Pulmonary artery endothelial cell (primary cell): ENCODE data around the gene KANK2. TPM values are rescaled to one million over a fixed set of nuclear protein-coding genes. Genes with fewer than 3 reads are reported as not detected.
"Not testable (repeated sequence)": the region's sequence is repeated elsewhere in the genome, so short reads cannot be mapped to it uniquely, and the experiment has no call there.

Experiments used
- DNase-seq: peaks from one replicate; pipeline ENCODE4 v3.0.0-alpha.2; 2011; ENCODE audit warnings: low read depth, low spot score
- total RNA-seq: library from RNA; depleted of rRNA; stranded (reverse); fragments of >200 nt; gene quantifications from 2 replicates; pipeline ENCODE4 v1.2.3, GENCODE V29; 2014

Gene KANK2
- total RNA-seq, 1 donor from 2014 or later, result 62.8 TPM

DNA sequence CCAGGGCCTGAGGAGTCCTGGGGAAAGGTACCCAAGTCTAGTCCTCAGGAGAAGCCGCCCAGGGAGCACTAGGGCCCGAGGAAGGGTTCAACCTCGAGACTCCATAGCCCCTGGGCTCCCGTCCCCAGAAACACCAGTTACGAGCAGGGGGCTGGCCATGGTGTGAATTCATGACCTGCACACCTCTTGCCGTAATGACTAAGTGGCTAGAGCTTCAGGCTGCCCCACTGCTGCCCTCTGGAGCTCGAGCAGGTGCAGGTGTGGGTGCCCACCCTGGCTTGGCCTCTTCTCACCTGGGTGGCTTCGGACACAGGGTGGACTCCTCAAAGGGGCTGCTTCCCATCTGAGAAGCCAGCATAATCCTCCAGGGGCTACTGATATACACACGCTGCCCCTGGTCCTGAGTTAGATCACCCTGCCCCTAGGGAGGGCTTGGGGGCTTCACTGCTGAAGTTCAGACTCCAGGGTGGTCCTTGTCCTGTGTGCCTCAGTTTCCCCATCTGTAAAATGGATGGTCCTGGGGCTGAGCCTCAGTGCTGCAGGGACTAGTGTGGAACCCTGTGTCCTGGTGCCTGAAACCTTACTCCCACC lies 55.3 kb downstream of the KANK2 start:
- no peak for DNase-seq

- DNase-seq, result no peak
Observed at GRCh38 chr19:11140896-11141295, 56.4 kb downstream of the KANK2 start.

DNA sequence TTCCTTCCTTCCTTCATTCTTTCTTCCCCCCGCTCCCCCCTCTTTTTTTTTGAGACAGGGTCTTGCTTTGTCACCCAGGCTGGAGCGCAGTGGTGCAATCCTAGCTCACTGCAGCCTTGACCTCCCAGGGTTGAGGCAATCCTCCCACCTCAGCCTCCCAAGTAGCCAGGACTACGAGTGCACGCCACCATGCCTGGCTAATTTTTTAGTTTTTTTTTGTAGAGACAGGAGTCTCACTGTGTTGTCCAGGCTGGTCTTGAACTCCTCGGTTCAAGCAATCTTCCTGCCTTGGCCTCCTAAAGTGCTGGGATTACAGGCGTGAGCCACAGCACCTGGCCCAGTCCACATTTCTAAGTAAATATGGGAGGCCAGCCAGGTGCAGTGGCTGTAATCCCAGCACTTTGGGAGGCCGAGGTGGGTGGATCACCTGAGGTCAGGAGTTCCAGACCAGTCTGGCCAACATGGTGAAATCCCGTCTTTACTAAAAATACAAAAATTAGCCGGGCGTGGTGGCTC lies 57.3 kb downstream of the KANK2 start:
- not testable (repeated sequence) for DNase-seq

DNA sequence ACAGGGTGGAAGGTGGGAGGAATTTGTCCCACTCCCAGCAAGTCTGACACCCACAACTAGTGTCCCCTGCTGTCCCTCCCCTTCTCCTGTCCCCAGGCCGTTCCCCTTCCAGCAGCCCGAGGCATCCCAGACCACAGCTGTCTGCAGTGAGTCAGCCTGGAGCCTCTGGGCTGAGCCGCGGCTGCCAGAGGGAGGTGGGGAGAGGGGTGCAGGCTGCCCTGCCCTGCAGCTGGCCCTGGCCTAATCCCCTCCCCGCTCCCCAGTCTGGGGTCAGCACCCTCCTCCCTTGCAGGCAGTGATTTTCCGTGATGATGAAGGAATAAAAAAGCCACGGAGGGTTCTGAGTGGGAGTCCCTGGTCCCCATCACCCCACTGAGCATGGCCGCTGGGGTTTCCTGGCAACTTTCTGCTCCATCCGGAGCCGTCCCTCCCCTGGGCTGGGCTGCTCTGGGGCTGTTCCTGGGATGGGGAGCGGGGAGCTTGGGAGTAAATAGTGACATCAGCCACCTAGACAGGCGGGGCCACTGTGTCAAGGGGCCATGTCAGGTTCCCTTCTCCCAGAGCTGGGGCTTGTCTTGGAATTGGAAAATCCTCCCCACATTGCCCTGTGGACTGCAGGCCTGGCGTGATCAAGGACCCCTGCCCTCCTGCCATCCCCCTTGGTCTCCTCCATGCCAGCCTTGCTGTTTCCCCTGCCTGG lies 58.6 kb downstream of the KANK2 start:
- no peak for DNase-seq

- no peak for DNase-seq
Observed at GRCh38 chr19:11137542-11138384, 59.6 kb downstream of the KANK2 start.

- no peak for DNase-seq
Observed at GRCh38 chr19:11136400-11137101, 60.8 kb downstream of the KANK2 start.

DNA sequence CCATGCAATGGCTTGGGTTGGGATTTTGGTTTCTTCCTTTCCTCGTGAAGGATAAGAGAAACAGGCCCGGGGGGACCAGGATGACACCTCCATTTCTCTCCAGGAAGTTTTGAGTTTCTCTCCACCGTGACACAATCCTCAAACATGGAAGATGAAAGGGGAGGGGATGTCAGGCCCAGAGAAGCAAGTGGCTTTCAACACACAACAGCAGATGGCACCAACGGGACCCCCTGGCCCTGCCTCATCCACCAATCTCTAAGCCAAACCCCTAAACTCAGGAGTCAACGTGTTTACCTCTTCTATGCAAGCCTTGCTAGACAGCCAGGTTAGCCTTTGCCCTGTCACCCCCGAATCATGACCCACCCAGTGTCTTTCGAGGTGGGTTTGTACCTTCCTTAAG lies 65.9 kb downstream of the KANK2 start:
- DNase-seq, result no peak

DNA sequence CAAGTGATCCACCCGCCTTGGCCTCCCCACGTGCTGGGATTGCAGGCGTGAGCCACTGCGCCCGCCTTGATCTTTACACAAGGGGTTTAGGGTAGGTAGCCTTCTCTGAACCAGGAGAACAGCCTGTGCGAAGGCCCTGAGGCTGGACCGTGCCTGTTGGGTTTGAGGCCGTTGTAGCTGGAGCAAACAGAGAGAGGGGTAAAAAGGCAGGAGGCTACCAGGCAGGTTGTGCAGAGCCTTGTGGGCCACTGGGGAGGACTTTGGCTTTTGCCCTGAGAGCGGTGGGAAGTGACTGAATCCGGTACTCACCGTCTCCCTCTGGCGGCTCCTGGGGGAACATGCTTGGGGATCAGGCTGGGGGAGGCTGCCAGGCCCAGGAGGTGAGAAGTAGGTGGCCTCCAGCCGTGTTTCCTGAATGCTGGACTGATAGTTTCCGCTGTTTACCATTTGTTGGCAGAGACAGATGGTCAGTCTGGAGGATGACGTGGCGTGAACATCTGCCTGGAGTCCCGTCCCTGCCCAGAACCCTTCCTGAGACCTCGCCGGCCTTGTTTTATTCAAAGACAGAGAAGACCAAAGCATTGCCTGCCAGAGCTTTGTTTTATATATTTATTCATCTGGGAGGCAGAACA lies 66.4 kb downstream of the KANK2 start:
- DNase-seq, result peak; percentile 85

DNA sequence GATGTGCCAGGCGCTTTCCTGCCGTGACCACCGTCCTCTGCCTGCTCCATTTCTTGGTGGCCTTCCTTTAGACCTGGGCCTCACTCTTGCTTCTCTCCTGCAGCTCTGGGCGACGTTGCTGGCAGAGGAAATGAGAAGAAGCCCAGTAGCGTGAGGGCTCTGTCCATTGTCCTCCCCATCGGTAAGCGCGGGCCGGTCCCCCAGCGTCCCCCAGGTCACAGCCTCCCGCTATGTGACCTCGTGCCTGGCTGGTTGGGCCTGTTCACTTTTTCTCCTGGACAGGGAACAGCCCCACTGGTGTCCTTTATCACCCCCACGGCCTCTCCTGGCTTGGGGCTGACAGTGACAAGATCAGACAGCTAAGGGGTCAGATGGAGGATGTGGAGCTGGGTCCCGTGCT lies 69.4 kb downstream of the KANK2 start:
- DNase-seq, result no peak

- no peak for DNase-seq
Observed at GRCh38 chr19:11125994-11126685, 71.2 kb downstream of the KANK2 start.

DNA sequence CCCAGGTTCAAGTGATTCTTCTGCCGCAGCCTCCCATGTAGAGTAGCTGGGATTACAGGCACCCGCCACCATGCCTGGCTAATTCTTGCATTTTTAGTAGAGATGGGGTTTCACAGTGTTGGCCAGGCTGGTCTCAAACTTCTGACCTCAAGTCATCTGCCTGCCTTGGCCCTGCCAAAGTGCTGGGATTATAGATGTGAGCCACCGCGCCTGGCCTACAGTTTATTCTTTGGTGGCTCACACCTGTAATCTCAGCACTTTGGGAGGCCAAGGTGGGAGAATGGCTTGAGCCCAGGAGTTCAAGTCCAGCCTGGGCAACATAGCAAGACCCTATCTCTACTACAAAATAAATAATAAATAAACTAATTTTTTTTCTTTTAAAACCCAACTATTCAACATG lies 73.2 kb downstream of the KANK2 start:
- DNase-seq, result not testable (repeated sequence)

DNA sequence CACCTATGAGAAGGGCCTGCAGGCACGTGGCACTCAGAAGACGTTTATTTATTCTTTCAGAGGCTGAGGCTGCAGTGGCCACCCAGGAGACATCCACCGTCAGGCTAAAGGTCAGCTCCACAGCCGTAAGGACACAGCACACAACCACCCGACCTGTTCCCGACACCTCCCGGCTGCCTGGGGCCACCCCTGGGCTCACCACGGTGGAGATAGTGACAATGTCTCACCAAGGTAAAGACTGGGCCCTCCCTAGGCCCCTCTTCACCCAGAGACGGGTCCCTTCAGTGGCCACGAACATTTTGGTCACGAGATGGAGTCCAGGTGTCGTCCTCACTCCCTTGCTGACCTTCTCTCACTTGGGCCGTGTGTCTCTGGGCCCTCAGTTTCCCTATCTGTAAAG lies 74.2 kb downstream of the KANK2 start:
- no peak for DNase-seq

- DNase-seq, result not testable (repeated sequence)
Observed at GRCh38 chr19:11121963-11122362, 75.4 kb downstream of the KANK2 start.

DNA sequence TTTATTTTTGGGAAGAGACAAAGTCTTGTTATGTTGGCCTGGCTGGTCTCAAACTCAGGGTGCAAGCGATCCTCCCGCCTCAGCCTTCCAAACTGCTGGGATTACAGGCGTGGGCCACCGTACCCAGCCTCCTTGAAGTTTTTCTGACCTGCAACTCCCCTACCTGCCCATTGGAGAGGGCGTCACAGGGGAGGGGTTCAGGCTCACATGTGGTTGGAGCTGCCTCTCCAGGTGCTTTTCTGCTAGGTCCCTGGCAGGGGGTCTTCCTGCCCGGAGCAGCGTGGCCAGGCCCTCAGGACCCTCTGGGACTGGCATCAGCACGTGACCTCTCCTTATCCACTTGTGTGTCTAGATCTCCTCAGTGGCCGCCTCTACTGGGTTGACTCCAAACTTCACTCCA lies 80.8 kb downstream of the KANK2 start:
- no peak for DNase-seq

DNA sequence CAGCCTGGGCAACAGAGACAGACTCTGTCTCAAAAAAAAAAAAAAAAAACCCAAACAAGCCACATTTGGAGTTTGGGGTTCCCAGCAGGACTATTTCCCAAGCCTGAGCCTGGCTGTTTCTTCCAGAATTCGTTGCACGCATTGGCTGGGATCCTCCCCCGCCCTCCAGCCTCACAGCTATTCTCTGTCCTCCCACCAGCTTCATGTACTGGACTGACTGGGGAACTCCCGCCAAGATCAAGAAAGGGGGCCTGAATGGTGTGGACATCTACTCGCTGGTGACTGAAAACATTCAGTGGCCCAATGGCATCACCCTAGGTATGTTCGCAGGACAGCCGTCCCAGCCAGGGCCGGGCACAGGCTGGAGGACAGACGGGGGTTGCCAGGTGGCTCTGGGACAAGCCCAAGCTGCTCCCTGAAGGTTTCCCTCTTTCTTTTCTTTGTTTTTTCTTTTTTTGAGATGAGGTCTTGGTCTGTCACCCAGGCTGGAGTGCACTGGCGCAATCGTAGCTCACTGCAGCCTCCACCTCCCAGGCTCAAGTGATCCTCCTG lies 81.4 kb downstream of the KANK2 start:
- no peak for DNase-seq

GRCh38 chr19:11115042-11115441 lies 82.3 kb downstream of the KANK2 start:
- DNase-seq, result no peak
